ENCODE measurements around the gene ITPRID1. TPM values are rescaled to one million over a fixed set of nuclear protein-coding genes. Genes with fewer than 3 reads are reported as not detected.

ITPRID1 gene
- total RNA-seq, 1 experiment from 2014 or later = not detected

DNA sequence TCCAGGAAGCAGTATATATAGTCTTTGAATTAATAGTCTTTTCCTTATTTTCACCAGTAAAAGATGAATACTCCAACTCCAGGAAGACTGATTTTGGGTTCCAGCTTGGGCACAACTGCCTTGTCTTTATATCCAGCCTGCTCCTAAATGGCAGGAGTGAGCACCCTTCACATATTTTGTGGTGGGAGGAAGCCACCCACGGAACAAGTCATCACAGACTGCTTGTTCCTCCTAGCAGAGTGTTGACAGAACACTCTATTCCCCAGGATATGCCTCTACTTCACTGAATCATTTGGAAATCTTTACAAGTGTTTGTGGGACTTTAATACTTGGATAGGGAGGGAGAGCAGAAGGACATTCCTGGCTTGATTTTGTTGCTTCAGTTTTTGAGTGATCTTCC, 31.7 kb downstream of the ITPRID1 start:
- Mint-ChIP-seq H3K27ac (ENCODE audit: low read depth, unreplicated experiment) (no peak overlapping the region), H3K9me3 (ENCODE audit: unreplicated experiment) (no peaks in the 10 kb centered on the region), H3K36me3 (ENCODE audit: insufficient read depth, unreplicated experiment) (no peaks in the 10 kb centered on the region), H3K4me3 (ENCODE audit: unreplicated experiment) (no peak overlapping the region), H3K27me3 (ENCODE audit: insufficient read depth, unreplicated experiment) (no peaks in the 10 kb centered on the region), H3K4me1 (ENCODE audit: insufficient read depth, unreplicated experiment) (no peaks in the 10 kb centered on the region)
- intact Hi-C loops (cut with micrococcal nuclease) = no loop called here
- ChIA-PET CTCF (no interaction called here), POLR2A (no interaction called here)
- TF ChIP-seq, protein P1, sequence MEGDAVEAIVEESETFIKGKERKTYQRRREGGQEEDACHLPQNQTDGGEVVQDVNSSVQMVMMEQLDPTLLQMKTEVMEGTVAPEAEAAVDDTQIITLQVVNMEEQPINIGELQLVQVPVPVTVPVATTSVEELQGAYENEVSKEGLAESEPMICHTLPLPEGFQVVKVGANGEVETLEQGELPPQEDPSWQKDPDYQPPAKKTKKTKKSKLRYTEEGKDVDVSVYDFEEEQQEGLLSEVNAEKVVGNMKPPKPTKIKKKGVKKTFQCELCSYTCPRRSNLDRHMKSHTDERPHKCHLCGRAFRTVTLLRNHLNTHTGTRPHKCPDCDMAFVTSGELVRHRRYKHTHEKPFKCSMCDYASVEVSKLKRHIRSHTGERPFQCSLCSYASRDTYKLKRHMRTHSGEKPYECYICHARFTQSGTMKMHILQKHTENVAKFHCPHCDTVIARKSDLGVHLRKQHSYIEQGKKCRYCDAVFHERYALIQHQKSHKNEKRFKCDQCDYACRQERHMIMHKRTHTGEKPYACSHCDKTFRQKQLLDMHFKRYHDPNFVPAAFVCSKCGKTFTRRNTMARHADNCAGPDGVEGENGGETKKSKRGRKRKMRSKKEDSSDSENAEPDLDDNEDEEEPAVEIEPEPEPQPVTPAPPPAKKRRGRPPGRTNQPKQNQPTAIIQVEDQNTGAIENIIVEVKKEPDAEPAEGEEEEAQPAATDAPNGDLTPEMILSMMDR (IDR thresholded peaks at IDR 0.05; ENCODE audit: unreplicated experiment) = no peak
- no TSS peak for BruUV-seq (replicated peaks)
- DNase-seq (ENCODE audit: unreplicated experiment) = no peak

DNA sequence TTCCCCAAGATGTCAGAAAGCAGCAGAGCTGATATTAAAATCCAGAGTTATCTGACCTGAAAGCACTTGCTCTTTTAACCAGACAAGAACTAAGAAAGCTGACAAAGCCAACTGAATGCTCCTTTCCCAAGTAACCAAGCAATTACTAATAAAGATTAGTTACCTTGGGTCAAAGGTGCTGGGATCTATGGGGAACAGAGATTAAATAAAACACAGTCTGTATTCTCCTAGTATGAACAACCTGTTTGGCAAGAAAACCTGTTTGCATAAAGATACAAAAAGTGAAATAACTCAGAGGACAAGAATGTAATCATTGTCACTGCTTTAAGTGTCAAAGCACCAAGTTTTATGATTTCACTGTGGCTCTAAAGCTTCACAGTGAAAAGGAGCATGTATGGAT, 35.7 kb downstream of the ITPRID1 start:
- POLR2A ChIA-PET = no interaction called here
- TF ChIP-seq, protein P1 (IDR thresholded peaks at IDR 0.05; ENCODE audit: unreplicated experiment) = no peak
- Mint-ChIP-seq H3K27me3 (ENCODE audit: insufficient read depth, unreplicated experiment) (no peaks in the 10 kb centered on the region), H3K27ac (ENCODE audit: low read depth, unreplicated experiment) (no peak overlapping the region), H3K4me3 (ENCODE audit: unreplicated experiment) (no peak overlapping the region), H3K36me3 (ENCODE audit: insufficient read depth, unreplicated experiment) (no peaks in the 10 kb centered on the region), H3K4me1 (ENCODE audit: insufficient read depth, unreplicated experiment) (no peaks in the 10 kb centered on the region), H3K9me3 (ENCODE audit: unreplicated experiment) (no peaks in the 10 kb centered on the region)
- no TSS peak for BruUV-seq (replicated peaks)
- CTCF ChIA-PET = no interaction called here
- no peak for DNase-seq (ENCODE audit: unreplicated experiment)
- intact Hi-C loops (cut with micrococcal nuclease) = no loop called here

DNA sequence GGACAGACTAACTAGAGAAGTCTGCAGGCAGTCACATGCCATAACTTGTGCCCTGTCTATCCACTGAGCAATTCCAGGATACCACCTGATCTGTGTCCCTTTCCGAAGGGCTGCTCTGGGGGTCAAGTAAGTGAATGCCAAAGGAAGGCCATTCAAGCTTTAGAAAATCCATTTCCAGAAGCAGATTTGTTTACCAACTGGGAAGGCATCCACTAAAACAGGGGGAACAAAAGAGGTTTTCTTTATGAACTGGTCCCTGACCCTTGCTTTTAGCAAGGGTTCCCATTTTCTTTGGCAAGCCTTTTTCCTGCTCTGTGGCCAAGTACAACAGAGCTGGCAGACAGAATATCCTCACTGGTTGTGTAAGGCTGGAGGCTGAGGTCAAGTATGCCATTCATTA, 36.5 kb downstream of the ITPRID1 start:
- ChIA-PET POLR2A (no interaction called here), CTCF (interaction anchor here (1.2 kb wide), 1 partner anchor 25 kb away, joined by 3 read pairs; no protein-coding TSS in a partner anchor)
- BruUV-seq (replicated peaks) = no TSS peak
- no peaks in the 10 kb centered on the region for H3K27me3 Mint-ChIP-seq (ENCODE audit: insufficient read depth, unreplicated experiment)
- H3K36me3 Mint-ChIP-seq (ENCODE audit: insufficient read depth, unreplicated experiment) = no peaks in the 10 kb centered on the region
- TF ChIP-seq, protein P1 (IDR thresholded peaks at IDR 0.05; ENCODE audit: unreplicated experiment) = no peak
- intact Hi-C loops (cut with micrococcal nuclease) = no loop called here
- H3K9me3 Mint-ChIP-seq (ENCODE audit: unreplicated experiment) = no peaks in the 10 kb centered on the region
- no peak for DNase-seq (ENCODE audit: unreplicated experiment)
- no peak overlapping the region for H3K27ac Mint-ChIP-seq (ENCODE audit: low read depth, unreplicated experiment)
- H3K4me1 Mint-ChIP-seq (ENCODE audit: insufficient read depth, unreplicated experiment) = no peaks in the 10 kb centered on the region
- H3K4me3 Mint-ChIP-seq (ENCODE audit: unreplicated experiment) = no peak overlapping the region

DNA sequence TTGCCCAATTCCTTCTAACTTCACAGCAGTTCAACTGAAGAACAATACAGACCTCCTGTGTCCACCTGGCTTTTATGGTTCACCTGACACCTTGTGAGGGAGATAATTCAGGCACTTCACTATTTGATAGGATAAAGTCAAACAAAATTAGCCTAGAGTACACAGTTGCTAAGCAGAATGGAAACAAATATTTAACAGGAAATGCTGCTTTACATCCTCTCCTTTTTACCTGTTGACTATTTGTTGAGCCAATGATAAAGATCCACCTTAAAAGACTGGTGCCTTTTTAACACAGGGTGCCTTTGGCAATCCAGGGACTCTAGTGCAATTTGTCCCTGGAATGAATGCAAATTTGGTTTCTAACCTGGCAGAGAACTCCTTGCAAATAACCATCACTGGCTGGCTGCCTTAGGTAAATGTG, 39.8 kb downstream of the ITPRID1 start:
- H3K27me3 Mint-ChIP-seq (ENCODE audit: insufficient read depth, unreplicated experiment) = no peaks in the 10 kb centered on the region
- no peaks in the 10 kb centered on the region for H3K36me3 Mint-ChIP-seq (ENCODE audit: insufficient read depth, unreplicated experiment)
- intact Hi-C loops (cut with micrococcal nuclease) = no loop called here
- H3K4me1 Mint-ChIP-seq (ENCODE audit: insufficient read depth, unreplicated experiment) = no peaks in the 10 kb centered on the region
- BruUV-seq (replicated peaks) = no TSS peak
- POLR2A ChIA-PET = no interaction called here
- no peak overlapping the region for H3K4me3 Mint-ChIP-seq (ENCODE audit: unreplicated experiment)
- DNase-seq (ENCODE audit: unreplicated experiment) = no peak
- CTCF ChIA-PET = no interaction called here
- no peak overlapping the region for H3K27ac Mint-ChIP-seq (ENCODE audit: low read depth, unreplicated experiment)
- no peaks in the 10 kb centered on the region for H3K9me3 Mint-ChIP-seq (ENCODE audit: unreplicated experiment)
- TF ChIP-seq, protein P1 (IDR thresholded peaks at IDR 0.05; ENCODE audit: unreplicated experiment) = no peak
